GM18870 (cell line): Measurements from ENCODE around the gene ART4.

Source experiments
- ATAC-seq: cut with Tn5 transposase; IDR thresholded peaks from one replicate; pipeline ENCODE4 v1.9.1; 2021; ENCODE audit warnings: moderate library complexity; ENCODE audit not compliant: unreplicated experiment

The ART4 gene

DNA sequence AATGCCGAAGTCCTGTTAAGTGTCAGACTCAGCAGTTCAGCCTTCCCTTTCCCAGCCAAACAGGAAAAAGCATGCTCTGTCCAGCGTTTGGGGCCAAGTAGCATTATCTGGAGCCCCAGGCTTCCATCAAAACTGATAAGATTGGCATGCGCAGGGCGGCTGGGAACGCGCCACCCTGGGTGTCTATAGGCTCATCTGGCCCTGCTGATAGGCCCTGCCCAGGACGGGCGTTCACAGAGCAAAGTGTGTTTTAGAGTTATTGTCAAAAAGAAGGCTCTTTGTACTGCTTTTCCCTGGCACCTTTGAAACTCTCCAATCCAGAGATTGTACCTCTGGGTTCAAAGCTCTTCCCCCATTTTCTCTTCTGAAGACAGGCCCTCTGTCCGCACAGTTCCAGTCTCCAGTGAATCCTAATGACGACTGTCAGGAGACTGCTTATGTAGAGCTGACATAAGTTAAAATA, at the start of gene ART4:
Gene ART4, minus strand, starts transcription at position 102 of the 463 bp plus-strand sequence. CDS start 413 bp downstream, outside the sequence.
- no peak for ATAC-seq

DNA sequence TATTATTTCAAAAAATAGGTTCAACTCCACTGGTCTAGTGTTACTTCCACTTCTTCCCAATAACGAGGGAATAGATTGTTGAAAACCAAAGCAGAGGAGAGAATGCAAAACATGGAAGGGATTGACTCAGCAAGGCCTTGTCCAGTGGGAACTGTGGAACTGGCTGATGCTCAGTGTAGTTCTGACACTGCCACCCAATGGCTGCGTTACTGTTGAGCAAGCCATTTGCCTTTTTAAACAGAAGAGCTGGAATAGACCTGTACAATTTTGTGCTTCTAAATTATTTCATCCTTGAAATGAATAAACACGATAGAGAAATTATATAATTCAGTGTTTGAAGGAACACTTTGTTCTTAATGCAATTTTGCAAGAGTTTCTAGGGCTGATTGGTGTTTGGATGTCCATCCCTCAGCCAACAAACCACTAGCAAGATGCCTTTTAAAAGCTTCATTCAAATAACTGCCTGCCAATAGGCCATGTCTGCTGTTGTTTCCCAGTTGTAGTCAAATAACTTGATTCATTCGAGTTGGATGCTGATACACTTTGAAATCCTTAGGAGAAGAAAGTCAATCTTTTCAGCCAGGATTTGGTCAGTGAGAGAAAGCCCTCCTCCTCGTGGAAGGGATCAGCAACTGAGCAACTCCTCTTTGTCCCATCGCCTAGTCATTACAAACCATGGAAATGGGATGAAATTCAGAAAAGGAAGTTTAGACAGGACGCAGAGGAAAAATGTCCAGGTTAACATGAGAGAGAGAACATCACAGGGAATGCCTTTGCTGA, 49.6 kb upstream of the ART4 start:
- ATAC-seq = no peak

- no peak for ATAC-seq
These were observed 47.4 kb upstream of the ART4 start for GRCh38 chr12:14890701-14891100.

DNA sequence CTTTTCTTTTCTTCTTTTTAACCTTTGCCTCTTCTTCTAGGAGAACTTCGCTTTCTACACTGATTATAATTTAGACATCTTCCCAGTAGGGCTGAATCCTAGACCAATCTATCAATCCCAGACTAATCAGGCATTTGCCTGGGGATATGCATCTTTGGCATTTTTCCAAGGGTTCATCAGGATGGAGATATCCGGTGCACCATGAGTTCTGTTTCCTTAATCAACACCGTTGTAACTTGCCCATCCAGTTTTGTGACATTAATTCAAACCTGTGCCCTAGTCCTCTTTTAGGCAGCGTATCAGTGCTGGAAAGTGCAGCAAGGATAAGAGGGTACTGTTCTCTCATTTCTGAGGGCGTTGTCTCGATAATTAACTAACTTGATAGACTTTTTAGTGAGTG, 42.9 kb upstream of the ART4 start:
- no peak for ATAC-seq

DNA sequence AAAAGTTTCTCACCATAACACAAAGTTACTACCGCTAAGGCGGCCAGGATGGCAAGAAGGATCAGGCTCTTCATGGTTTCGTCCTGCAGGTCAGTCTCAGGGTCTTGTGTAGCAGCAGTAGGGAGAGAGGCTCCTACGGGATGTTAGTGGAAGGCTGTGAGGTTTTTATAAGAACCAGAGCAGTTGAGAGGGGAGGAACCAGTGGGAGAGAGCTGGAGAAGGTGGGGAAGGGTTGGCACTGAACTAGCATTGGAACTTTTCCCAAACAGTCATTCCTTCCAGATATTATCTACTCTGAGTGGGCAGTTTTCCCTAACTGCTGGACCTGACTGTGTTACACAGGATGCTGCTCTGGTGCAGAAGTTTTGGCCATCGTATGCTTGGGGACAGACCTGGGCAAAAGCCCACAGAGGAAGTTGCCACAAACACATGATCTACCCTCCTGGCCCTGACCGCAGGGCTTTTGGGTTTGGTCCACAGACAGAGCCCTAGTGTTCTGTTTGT, 42.4 kb upstream of the ART4 start, which contains the start of gene MGP:
Gene MGP, minus strand, starts transcription at position 137 of the 504 bp plus-strand sequence. Its CDS starts 63 bp downstream, at position 74.
- no peak for ATAC-seq

GRCh38 chr12:14884458-14884878, 41.1 kb upstream of the ART4 start:
- peak; percentile 96 for ATAC-seq

DNA sequence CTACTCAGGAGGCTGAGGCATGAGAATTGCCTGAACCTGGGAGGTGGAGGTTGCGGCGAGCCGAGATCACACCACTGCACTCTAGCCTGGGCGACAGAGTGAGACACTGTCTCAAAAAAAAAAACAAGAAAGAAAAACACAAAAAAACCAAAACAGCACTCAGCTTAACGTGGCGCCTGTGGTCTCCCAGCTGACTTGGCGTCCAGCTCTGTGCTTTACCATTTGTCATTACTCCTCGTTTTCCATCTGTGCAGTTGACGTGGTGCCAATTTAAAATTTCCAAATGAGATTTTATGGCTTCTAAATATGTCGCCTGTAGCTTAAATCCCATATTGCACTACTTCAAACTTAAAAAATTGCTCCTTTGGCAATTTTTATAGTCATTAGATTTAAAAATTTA, 40.4 kb upstream of the ART4 start:
- ATAC-seq = no peak

DNA sequence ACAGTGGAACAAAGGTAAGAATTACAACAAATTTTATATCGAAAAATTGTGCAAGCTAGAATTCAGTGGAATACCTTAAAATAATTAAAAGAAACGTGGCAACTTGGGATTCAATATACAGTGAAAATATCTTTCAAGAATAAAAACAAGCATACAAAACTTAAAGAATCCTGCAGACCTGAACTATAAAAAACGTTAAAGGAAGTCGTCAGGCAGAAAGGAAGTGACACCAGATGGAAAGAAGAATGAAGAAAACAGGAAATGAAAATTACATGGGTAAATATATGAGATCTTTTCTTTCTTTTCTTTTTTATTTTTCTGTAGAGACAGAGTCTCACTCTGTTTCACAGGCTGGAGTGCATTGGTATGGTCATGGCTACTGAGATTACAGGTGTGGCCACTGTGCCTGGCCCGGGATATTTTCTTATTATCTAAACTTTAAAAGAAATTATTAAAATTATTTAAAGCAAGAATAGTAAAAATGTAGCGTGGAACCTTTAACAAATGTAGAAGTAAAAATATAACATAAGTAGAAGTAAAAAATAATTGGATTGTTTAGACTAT, 37.6 kb upstream of the ART4 start:
- no peak for ATAC-seq

DNA sequence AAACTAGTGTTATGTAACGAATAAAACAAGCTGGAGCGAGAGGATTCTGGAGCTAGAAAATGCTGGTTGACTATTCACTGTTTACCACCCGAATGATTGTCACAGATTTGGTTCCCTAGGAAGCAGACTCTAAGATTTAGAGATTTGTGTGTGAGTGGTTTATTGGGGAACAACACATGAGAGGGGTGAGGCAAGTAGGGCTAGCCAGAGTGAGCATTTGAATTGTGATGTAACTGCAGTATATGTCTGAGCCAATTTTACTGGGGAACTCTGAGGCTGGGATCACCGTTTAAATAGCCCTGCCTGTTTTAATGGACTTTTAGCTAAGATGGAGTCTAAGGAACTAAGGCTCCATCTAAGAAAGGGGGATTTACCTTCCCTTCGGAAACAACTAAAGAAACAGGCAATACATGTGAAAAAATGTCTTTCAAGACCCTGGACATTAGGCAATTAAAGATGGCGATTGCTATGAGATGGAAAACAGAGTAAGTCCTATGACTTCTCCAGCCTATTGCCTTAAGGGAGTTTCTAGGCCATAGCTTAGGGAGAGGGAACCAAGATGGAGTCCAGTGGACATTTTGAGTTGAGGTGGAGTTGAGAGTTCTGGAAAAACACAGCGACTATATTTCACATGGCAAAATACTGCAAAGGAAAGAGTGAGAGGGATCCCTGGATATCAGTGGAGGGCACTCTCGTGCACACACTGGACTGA, 36.1 kb upstream of the ART4 start:
- ATAC-seq = no peak

DNA sequence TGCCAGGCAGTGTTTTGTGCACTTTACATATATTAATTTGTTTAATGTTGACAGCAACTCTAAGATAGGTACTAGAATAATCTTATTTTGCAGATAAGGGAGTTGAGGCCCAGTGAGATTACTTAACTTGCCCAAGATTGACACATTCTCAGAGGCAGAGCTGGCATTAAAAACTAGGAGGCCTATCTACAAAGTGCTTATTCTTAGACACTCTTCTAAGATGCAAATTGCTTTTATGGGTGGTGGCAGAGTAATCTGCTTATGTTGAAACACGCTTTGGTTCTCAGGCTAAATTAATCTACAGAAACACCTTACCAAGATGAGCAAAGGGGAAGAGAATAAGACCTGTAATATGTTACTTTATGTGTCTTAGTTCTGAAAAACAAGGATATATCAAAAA, 35.2 kb upstream of the ART4 start:
- no peak for ATAC-seq

DNA sequence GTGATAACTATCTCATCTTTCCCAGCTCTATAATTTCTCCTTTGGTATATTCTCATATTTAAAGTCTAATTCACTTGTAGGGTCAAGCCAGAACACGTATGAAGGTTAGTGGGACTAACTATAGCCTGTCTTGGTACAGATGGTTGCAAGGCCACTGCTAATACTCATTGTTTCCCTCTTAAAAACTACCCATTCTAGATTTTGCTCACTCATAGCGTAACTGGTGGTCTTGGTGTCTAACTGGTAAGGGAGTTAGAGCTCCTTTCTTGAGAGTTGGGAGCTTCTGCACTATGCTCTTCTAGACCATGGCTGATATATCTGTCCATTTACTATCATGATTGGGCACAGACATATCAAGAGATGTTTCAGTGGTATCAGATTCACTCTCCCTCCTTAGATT, 33.5 kb upstream of the ART4 start:
- ATAC-seq = no peak

- ATAC-seq = no peak
These were observed 31.6 kb upstream of the ART4 start for GRCh38 chr12:14874882-14875281.

- ATAC-seq = no peak
These were observed 30.3 kb upstream of the ART4 start for GRCh38 chr12:14873440-14874185.

- no peak for ATAC-seq
These were observed 28.6 kb upstream of the ART4 start for GRCh38 chr12:14871886-14872285.

GRCh38 chr12:14871247-14871646, 27.9 kb upstream of the ART4 start:
- ATAC-seq = no peak

- ATAC-seq = no peak
These were observed 25.7 kb upstream of the ART4 start for GRCh38 chr12:14868916-14869506.

DNA sequence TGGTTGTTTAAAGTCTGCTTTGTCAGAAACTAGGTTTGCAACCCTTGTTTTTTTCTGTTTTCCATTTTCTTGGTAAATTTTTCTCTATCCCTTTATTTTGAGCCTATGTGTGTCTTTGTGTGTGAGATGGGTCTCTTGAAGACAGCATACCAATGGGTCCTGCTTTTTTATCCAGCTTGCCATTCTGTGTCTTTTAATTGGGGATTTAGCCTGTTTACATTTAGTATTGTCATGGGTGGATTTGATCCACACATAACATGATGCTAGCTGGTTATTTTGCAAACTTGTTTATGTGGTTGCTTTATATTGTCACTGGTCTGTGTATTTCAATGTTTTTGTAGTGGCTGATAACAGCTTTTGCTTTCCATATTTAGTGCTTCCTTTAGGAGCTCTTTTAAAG, 17.2 kb upstream of the ART4 start:
- no peak for ATAC-seq

- ATAC-seq = no peak
These were observed 15.2 kb upstream of the ART4 start for GRCh38 chr12:14858513-14858912.

DNA sequence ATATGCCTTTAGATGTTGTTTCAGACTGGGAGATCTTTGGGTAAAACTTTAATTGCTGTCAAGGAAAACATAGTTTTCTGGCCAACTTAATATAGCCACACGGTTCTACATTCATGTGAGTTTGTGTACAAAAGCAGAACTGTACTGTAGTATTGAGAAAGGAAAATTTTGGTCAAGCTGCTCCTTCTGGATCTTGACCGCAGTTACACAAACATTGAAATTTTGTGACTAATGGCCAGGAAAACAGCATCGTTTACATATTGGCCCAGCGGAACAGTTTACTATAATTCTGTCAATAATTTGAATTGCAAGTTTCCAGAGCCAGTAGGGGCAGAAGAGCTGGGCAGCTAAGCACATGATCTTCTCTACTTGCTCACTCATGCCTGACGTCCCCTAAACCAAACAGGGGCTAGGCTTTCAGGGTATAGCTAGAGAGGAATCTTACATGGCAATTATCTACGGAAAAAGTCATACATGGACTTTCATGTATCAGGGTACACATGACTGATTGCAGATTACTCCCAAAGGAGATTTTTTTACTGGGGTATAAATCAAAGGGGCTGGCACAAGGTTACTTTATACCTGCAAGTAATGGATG, 11.4 kb upstream of the ART4 start:
- ATAC-seq = no peak

DNA sequence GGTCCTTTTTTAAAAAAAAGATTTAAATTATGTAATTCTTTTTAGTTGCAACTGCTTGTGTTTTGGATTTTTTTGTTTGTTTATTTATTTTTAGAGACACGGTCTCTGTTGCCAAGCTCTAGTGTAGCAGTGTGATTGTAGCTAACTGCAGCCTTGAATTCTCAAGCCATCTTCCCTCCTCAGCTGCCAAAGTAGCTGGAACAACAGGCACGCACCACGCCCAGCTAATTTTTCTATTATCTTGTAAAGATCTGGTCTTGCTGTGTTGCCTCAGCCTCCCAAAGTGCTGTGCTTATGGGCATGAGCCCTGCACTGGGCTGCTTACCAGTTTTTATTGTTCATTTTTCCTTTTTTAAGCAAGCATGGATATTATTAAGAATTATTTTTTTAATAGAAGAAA, 10.6 kb upstream of the ART4 start:
- ATAC-seq = no peak
